Fibroblast of skin of right quadriceps (primary cell): ENCODE results near the gene TOX2.

Experiments used
- DNase-seq: peaks from one replicate; pipeline ENCODE4 v3.0.0-alpha.2; 2013

The TOX2 gene

GRCh38 chr20:44005661-44006060, 91.0 kb downstream of the TOX2 start:
- no peak for DNase-seq

- DNase-seq = no peak
These were observed 91.5 kb downstream of the TOX2 start for GRCh38 chr20:44006126-44006525.

- DNase-seq = no peak
These were observed 91.9 kb downstream of the TOX2 start for GRCh38 chr20:44006578-44006977.

GRCh38 chr20:44008806-44009678, 94.4 kb downstream of the TOX2 start:
- no peak for DNase-seq

GRCh38 chr20:44009679-44009992, 95.0 kb downstream of the TOX2 start:
- DNase-seq = no peak

- no peak for DNase-seq
These were observed 95.6 kb downstream of the TOX2 start for GRCh38 chr20:44010162-44010704.

GRCh38 chr20:44011251-44011940, 96.7 kb downstream of the TOX2 start:
- DNase-seq = no peak

- no peak for DNase-seq
These were observed 98.0 kb downstream of the TOX2 start for GRCh38 chr20:44012466-44013226.

- DNase-seq = peak; percentile 53
These were observed 100.4 kb downstream of the TOX2 start for GRCh38 chr20:44014807-44015732.

GRCh38 chr20:44015733-44016103, 101.1 kb downstream of the TOX2 start:
- no peak for DNase-seq

GRCh38 chr20:44016525-44016924, 101.9 kb downstream of the TOX2 start:
- DNase-seq = no peak

GRCh38 chr20:44017211-44017610, 102.6 kb downstream of the TOX2 start:
- no peak for DNase-seq

GRCh38 chr20:44017905-44018258, 103.2 kb downstream of the TOX2 start:
- DNase-seq = no peak

GRCh38 chr20:44018259-44018941, 103.7 kb downstream of the TOX2 start:
- DNase-seq = peak; percentile 97

GRCh38 chr20:44018942-44019637, 104.4 kb downstream of the TOX2 start:
- DNase-seq = no peak

- no peak for DNase-seq
These were observed 105.1 kb downstream of the TOX2 start for GRCh38 chr20:44019638-44020335.

- no peak for DNase-seq
These were observed 105.9 kb downstream of the TOX2 start for GRCh38 chr20:44020406-44021148.

- DNase-seq = no peak
These were observed 106.5 kb downstream of the TOX2 start for GRCh38 chr20:44021186-44021585.

GRCh38 chr20:44021900-44022299, 107.2 kb downstream of the TOX2 start:
- DNase-seq = no peak

GRCh38 chr20:44022464-44022863, 107.8 kb downstream of the TOX2 start:
- no peak for DNase-seq
